ENCODE data around the gene BRPF1. TPM values are rescaled to one million over a fixed set of nuclear protein-coding genes. Genes with fewer than 3 reads are reported as not detected.

BRPF1 gene
- total RNA-seq, 2 experiments from 2014 or later: 31.5 to 31.9 TPM

GRCh38 chr3:9797196-9797945 is 65.8 kb downstream of the BRPF1 start:
- CTCF ChIA-PET (ENCODE audit: unreplicated experiment): no interaction called here
- no TSS peak for BruUV-seq (replicated peaks)

More at GRCh38 chr3:9797196-9797945, 65.8 kb downstream of the BRPF1 start:
- Histone ChIP-seq H3K27ac (ENCODE audit: low read depth, low read length, poor library complexity, severe bottlenecking) (no peak overlapping the region), H3K4me1 (ENCODE audit: insufficient read depth, low read length, poor library complexity, severe bottlenecking) (peaks cover 29% of the 10 kb centered on the region), H3K9me3 (ENCODE audit: low read length) (no peaks in the 10 kb centered on the region), H2AFZ (ENCODE audit: low read length) (no peak overlapping the region), H4K20me1 (ENCODE audit: insufficient read depth, low read length) (peaks cover 10% of the 10 kb centered on the region; the same call in 1 of the 2 replicates), H3K79me2 (ENCODE audit: insufficient read depth, low read depth, low read length) (peaks cover 53% of the 10 kb centered on the region), H3K4me2 (ENCODE audit: low read length) (no peak overlapping the region), H3K4me3 (ENCODE audit: low read depth, low read length, poor library complexity, severe bottlenecking) (no peak overlapping the region), H3K9me2 (ENCODE audit: insufficient read depth, low read length) (no peaks in the 10 kb centered on the region), H3K36me3 (ENCODE audit: insufficient read depth, low read length) (peaks cover 84% of the 10 kb centered on the region)
- TF ChIP-seq EZH2phosphoT487 (IDR thresholded peaks at IDR 0.05; ENCODE audit: borderline replicate concordance, low read depth, low read length) (no peak), CTCF (conservative IDR thresholded peaks at IDR 0.05; ENCODE audit: low read length) (no peak)
- DNase-seq (ENCODE audit: low spot score): no peak
- intact Hi-C loops (cut with micrococcal nuclease; ENCODE audit: unreplicated experiment): no loop called here
- POLR2A ChIA-PET: interaction anchor here (0.6 to 0.7 kb wide), 5 partner anchors 14 to 481 kb away, joined by 3 to 7 read pairs (median 4); no protein-coding TSS in a partner anchor

Other genes starting within 250 kb of the BRPF1 start
- not detected in 2 replicates for gene LHFPL4, start 177.9 kb upstream of the BRPF1 start, total RNA-seq (2014; rRNA removed; shearing (Covaris generic))
- not detected in 2 replicates for gene LHFPL4, start 177.9 kb upstream of the BRPF1 start, total RNA-seq (2022)
- 27.7 and 29.9 TPM in 2 replicates for gene MTMR14, start 82.2 kb upstream of the BRPF1 start, total RNA-seq (2014; rRNA removed; shearing (Covaris generic))
- gene MTMR14, start 82.2 kb upstream of the BRPF1 start, total RNA-seq (2022): 51.5 and 51.8 TPM in 2 replicates
- 0.08 TPM in 1 of 2 replicates, not detected in the other for gene CPNE9, start 27.9 kb upstream of the BRPF1 start, total RNA-seq (2014; rRNA removed; shearing (Covaris generic))
- 0.22 TPM in 1 of 2 replicates, not detected in the other for gene CPNE9, start 27.9 kb upstream of the BRPF1 start, total RNA-seq (2022)
- 98.9 and 121 TPM in 2 replicates for gene OGG1, start 18.2 kb downstream of the BRPF1 start, total RNA-seq (2014; rRNA removed; shearing (Covaris generic))
- gene OGG1, start 18.2 kb downstream of the BRPF1 start, total RNA-seq (2022): 119 and 120 TPM in 2 replicates
- gene CAMK1, start 38.2 kb downstream of the BRPF1 start, total RNA-seq (2014; rRNA removed; shearing (Covaris generic)): not detected in 2 replicates
- not detected in 2 replicates for gene CAMK1, start 38.2 kb downstream of the BRPF1 start, total RNA-seq (2022)
- gene TADA3, start 60.7 kb downstream of the BRPF1 start, total RNA-seq (2014; rRNA removed; shearing (Covaris generic)): 51.6 and 62.0 TPM in 2 replicates
- 56.4 and 58.5 TPM in 2 replicates for gene TADA3, start 60.7 kb downstream of the BRPF1 start, total RNA-seq (2022)
- 89.8 and 99.5 TPM in 2 replicates for gene ARPC4, start 61.3 kb downstream of the BRPF1 start, total RNA-seq (2014; rRNA removed; shearing (Covaris generic))
- 93.5 and 118 TPM in 2 replicates for gene ARPC4, start 61.3 kb downstream of the BRPF1 start, total RNA-seq (2022)
- gene TTLL3, start 78.5 kb downstream of the BRPF1 start, total RNA-seq (2014; rRNA removed; shearing (Covaris generic)): 65.4 and 65.7 TPM in 2 replicates
- 127 and 136 TPM in 2 replicates for gene TTLL3, start 78.5 kb downstream of the BRPF1 start, total RNA-seq (2022)
- gene RPUSD3, start 112.3 kb downstream of the BRPF1 start, total RNA-seq (2014; rRNA removed; shearing (Covaris generic)): 44.2 and 47.4 TPM in 2 replicates
- 59.2 and 65.2 TPM in 2 replicates for gene RPUSD3, start 112.3 kb downstream of the BRPF1 start, total RNA-seq (2022)
- not detected in 2 replicates for gene CIDEC, start 148.5 kb downstream of the BRPF1 start, total RNA-seq (2014; rRNA removed; shearing (Covaris generic))
- not detected in 2 replicates for gene CIDEC, start 148.5 kb downstream of the BRPF1 start, total RNA-seq (2022)
- 20.4 and 21.0 TPM in 2 replicates for gene JAGN1, start 158.9 kb downstream of the BRPF1 start, total RNA-seq (2014; rRNA removed; shearing (Covaris generic))
- 29.5 and 32.1 TPM in 2 replicates for gene JAGN1, start 158.9 kb downstream of the BRPF1 start, total RNA-seq (2022)
- gene IL17RE, start 171.1 kb downstream of the BRPF1 start, total RNA-seq (2014; rRNA removed; shearing (Covaris generic)): 0.06 TPM in 1 of 2 replicates, not detected in the other
- gene IL17RE, start 171.1 kb downstream of the BRPF1 start, total RNA-seq (2022): 0.53 and 1.1 TPM in 2 replicates
- gene IL17RC, start 185.4 kb downstream of the BRPF1 start, total RNA-seq (2014; rRNA removed; shearing (Covaris generic)): 0.73 TPM in 1 of 2 replicates, not detected in the other
- 0.23 TPM in 1 of 2 replicates, not detected in the other for gene IL17RC, start 185.4 kb downstream of the BRPF1 start, total RNA-seq (2022)
- 23.4 and 28.6 TPM in 2 replicates for gene CRELD1, start 202.1 kb downstream of the BRPF1 start, total RNA-seq (2014; rRNA removed; shearing (Covaris generic))
- 20.9 and 21.6 TPM in 2 replicates for gene CRELD1, start 202.1 kb downstream of the BRPF1 start, total RNA-seq (2022)
- gene PRRT3, start 220.7 kb downstream of the BRPF1 start, total RNA-seq (2014; rRNA removed; shearing (Covaris generic)): 1.4 and 2.1 TPM in 2 replicates
- gene PRRT3, start 220.7 kb downstream of the BRPF1 start, total RNA-seq (2022): 4.1 and 4.3 TPM in 2 replicates